Gastrocnemius medialis (tissue), 4 donors: Measurements from ENCODE around the gene GDI1. TPM values are rescaled to one million over a fixed set of nuclear protein-coding genes. Genes with fewer than 3 reads are reported as not detected.

Source experiments
- ATAC-seq, 2 donors: fragments of 150-250 bp; one replicate each; pipeline ENCODE4 v1.9.1; 2016
- DNase-seq, 2 donors: peaks; one replicate each; pipeline ENCODE4 v3.0.0-alpha.2; 2019
- H3K27ac ChIP-seq, 4 donors: fragments of 200-600 bp; sonication (generic); 1 replicate in 1 of 4; 2 replicates in 3 of 4; pipeline ENCODE4 v1.5.1; 2016 to 2018; ENCODE audit warnings: mild to moderate bottlenecking in 2 of 4, moderate library complexity in 1 of 4
- H3K27me3 ChIP-seq, 3 donors: fragments of 200-600 bp; sonication (generic) in 2 of 3; 1 replicate in 1 of 3; 2 replicates in 2 of 3; pipeline versions ENCODE4 v1.5.1 to v1.6.0; 2016 to 2019; ENCODE audit warnings: mild to moderate bottlenecking in 1 of 3, moderate library complexity in 1 of 3
- H3K36me3 ChIP-seq, 2 donors: fragments of 200-600 bp; sonication (generic) in 1 of 2; one replicate each; pipeline ENCODE4 v1.5.1; 2017 to 2018
- H3K4me1 ChIP-seq, 2 donors: fragments of 200-600 bp; sonication (generic) in 1 of 2; one replicate each; pipeline ENCODE4 v1.5.1; 2016 to 2017; ENCODE audit warnings: mild to moderate bottlenecking in 2 of 2
- H3K4me3 ChIP-seq, 4 donors: fragments of 200-600 bp; sonication (generic) in 3 of 4; 1 replicate in 1 of 4; 2 replicates in 3 of 4; pipeline ENCODE4 v1.5.1; 2016 to 2019; ENCODE audit warnings: mild to moderate bottlenecking in 2 of 4
- H3K9me3 ChIP-seq, 3 donors: fragments of 200-600 bp; sonication (generic) in 2 of 3; 1 replicate in 1 of 3; 2 replicates in 2 of 3; pipeline ENCODE4 v1.5.1; 2016 to 2019
- CTCF ChIP-seq, 5 experiments: fragments of 450-650 bp in 3 of 5; fragments of 200-600 bp in 2 of 5; sonication (generic) in 2 of 5; IDR thresholded peaks in 4 of 5; conservative IDR thresholded peaks in 1 of 5; 1 replicate in 4 of 5; 2 replicates in 1 of 5; pipeline ENCODE4 v1.5.1; 2016 to 2019; ENCODE audit warnings: antibody characterized with exemption in 5 of 5, mild to moderate bottlenecking in 3 of 5, moderate library complexity in 3 of 5
- POLR2A ChIP-seq, 2 donors: fragments of 450-650 bp; IDR thresholded peaks; one replicate each; pipeline ENCODE4 v1.6.1; 2017; ENCODE audit warnings: antibody characterized with exemption in 2 of 2, mild to moderate bottlenecking in 2 of 2, moderate library complexity in 2 of 2
- in situ Hi-C, 4 donors: fragments of 200-750 bp; cut with MboI; loops; one replicate each; pipeline versions ENCODE4 v1.15.0 to v1.8.0; 2017; ENCODE audit warnings: low sequenced_read_pairs in 4 of 4
- intact Hi-C: fragments of 100-400 bp; cut with DNase I; formaldehyde crosslinking; loops from one replicate; pipeline ENCODE4 v1.15.1; 2023; ENCODE audit warnings: low total_unique reads
- total RNA-seq, 4 donors: library from RNA; depleted of rRNA; stranded (reverse); fragments of >200 nt; gene quantifications; one replicate each; pipeline versions ENCODE4 v1.1.0 to v1.2.3, GENCODE V29; 2016

GDI1 gene
- total RNA-seq, 4 donors from 2014 or later = 19.8 to 54.5 (median 39.0) TPM

- in situ Hi-C loops (no loop called here), intact Hi-C loops (loop anchor here (1.0 to 2.0 kb wide), 2 partner anchors 35 to 38 kb away; partner anchors contain the start of genes FAM3A and FAM50A)
- Histone ChIP-seq H3K9me3 (no peaks in the 10 kb centered on the region), H3K36me3 (no peaks in the 10 kb centered on the region), H3K4me3 (peak within 1 kb of the TSS; percentile 58 to 70 (median 62)), H3K27ac (peak within 1 kb of the TSS; percentile 88 to 94 (median 92)), H3K27me3 (no peaks in the 10 kb centered on the region), H3K4me1 (peaks cover 3 to 8% of the 10 kb centered on the region in 2 donors)
- ATAC-seq (peak; percentile 89 to 93), DNase-seq (peak; percentile 82 to 91)
- TF ChIP-seq POLR2A (IDR thresholded peaks at IDR 0.05) = peak; percentile 66 to 67
- TF ChIP-seq CTCF (IDR thresholded peaks at IDR 0.05 in 4 of 5, conservative IDR thresholded peaks at IDR 0.05 in 1 of 5) = no peak
These were observed 42.0 kb downstream of the GDI1 start, which contains the start of gene LAGE3 for GRCh38 chrX:154478728-154479622. LAGE3 (minus strand) TSS chrX:154479281; CDS start chrX:154478915, 366 bp downstream.

- DNase-seq (no peak), ATAC-seq (no peak)
- H3K36me3 ChIP-seq = no peaks in the 10 kb centered on the region
- intact Hi-C loops = no loop called here
- in situ Hi-C loops = no loop called here
- TF ChIP-seq POLR2A (IDR thresholded peaks at IDR 0.05) (no peak), CTCF (IDR thresholded peaks at IDR 0.05 in 4 of 5, conservative IDR thresholded peaks at IDR 0.05 in 1 of 5) (no peak)
- H3K4me1 ChIP-seq = peaks cover 17 to 27% of the 10 kb centered on the region in 2 donors
- no peak overlapping the region for H3K4me3 ChIP-seq
- peak overlapping the region in 1 of 4 donors; percentile 57 for H3K27ac ChIP-seq
- no peaks in the 10 kb centered on the region for H3K9me3 ChIP-seq
- H3K27me3 ChIP-seq = no peaks in the 10 kb centered on the region
These were observed 44.2 kb downstream of the GDI1 start for GRCh38 chrX:154481195-154481594.

- Histone ChIP-seq H3K27ac (peak overlapping the region in 3 of 4 donors; percentile 50 to 91 (median 57)), H3K4me3 (no peak overlapping the region), H3K9me3 (no peaks in the 10 kb centered on the region), H3K27me3 (no peaks in the 10 kb centered on the region), H3K36me3 (no peaks in the 10 kb centered on the region), H3K4me1 (peaks cover 17 to 31% of the 10 kb centered on the region in 2 donors)
- intact Hi-C loops (no loop called here), in situ Hi-C loops (no loop called here)
- TF ChIP-seq CTCF (IDR thresholded peaks at IDR 0.05 in 4 of 5, conservative IDR thresholded peaks at IDR 0.05 in 1 of 5) (no peak), POLR2A (IDR thresholded peaks at IDR 0.05) (no peak)
- ATAC-seq = no peak
- no peak for DNase-seq
These were observed 45.1 kb downstream of the GDI1 start for GRCh38 chrX:154481911-154482601.

GRCh38 chrX:154482786-154483185 is 45.8 kb downstream of the GDI1 start:
- no peaks in the 10 kb centered on the region for H3K36me3 ChIP-seq
- intact Hi-C loops (no loop called here), in situ Hi-C loops (no loop called here)
- peak overlapping the region in 3 of 4 donors; percentile 50 to 91 (median 57) for H3K27ac ChIP-seq
- no peak for TF ChIP-seq CTCF (IDR thresholded peaks at IDR 0.05 in 4 of 5, conservative IDR thresholded peaks at IDR 0.05 in 1 of 5)
- TF ChIP-seq POLR2A (IDR thresholded peaks at IDR 0.05) = no peak
- H3K4me1 ChIP-seq = peaks cover 17 to 32% of the 10 kb centered on the region in 2 donors
- H3K4me3 ChIP-seq = no peak overlapping the region
- DNase-seq (no peak), ATAC-seq (no peak)
- H3K9me3 ChIP-seq = no peaks in the 10 kb centered on the region
- no peaks in the 10 kb centered on the region for H3K27me3 ChIP-seq
